Breast epithelium (tissue), 4 donors: ENCODE measurements around the gene CUBN. TPM values are rescaled to one million over a fixed set of nuclear protein-coding genes. Genes with fewer than 3 reads are reported as not detected.

ENCODE experiments used
- DNase-seq, 2 donors: peaks; one replicate each; pipeline ENCODE4 v3.0.0-alpha.2; 2019; ENCODE audit warnings: low spot score in 2 of 2
- H3K27ac ChIP-seq, 2 donors: fragments of 200-600 bp; sonication (generic) in 1 of 2; one replicate each; pipeline ENCODE4 v1.5.1; 2016 to 2019; ENCODE audit warnings: mild to moderate bottlenecking in 1 of 2
- H3K27me3 ChIP-seq, 2 donors: fragments of 200-600 bp; sonication (generic) in 1 of 2; one replicate each; pipeline versions ENCODE4 v1.5.1 to v1.6.0; 2017 to 2019; ENCODE audit warnings: control low read depth in 1 of 2, mild to moderate bottlenecking in 1 of 2
- H3K36me3 ChIP-seq: fragments of 200-600 bp; one replicate; pipeline ENCODE4 v1.5.1; 2019
- H3K4me1 ChIP-seq, 2 donors: fragments of 200-600 bp; sonication (generic); one replicate each; pipeline ENCODE4 v1.5.1; 2016 to 2019; ENCODE audit warnings: control low read depth in 1 of 2
- H3K4me3 ChIP-seq, 3 donors: fragments of 200-600 bp; sonication (generic); 1 replicate in 2 of 3; 2 replicates in 1 of 3; pipeline ENCODE4 v1.5.1; 2016 to 2019; ENCODE audit warnings: mild to moderate bottlenecking in 3 of 3, moderate library complexity in 2 of 3
- H3K9me3 ChIP-seq, 2 donors: fragments of 200-600 bp; sonication (generic) in 1 of 2; one replicate each; pipeline ENCODE4 v1.5.1; 2016 to 2019; ENCODE audit warnings: control low read depth in 1 of 2
- POLR2A ChIP-seq: fragments of 450-650 bp; IDR thresholded peaks from one replicate; pipeline ENCODE4 v1.6.1; 2016; ENCODE audit warnings: antibody characterized with exemption, mild to moderate bottlenecking, moderate library complexity
- POLR2AphosphoS5 ChIP-seq, 3 donors: sonication (generic); formaldehyde crosslinking; IDR thresholded peaks; one replicate each; pipeline ENCODE4 v1.6.1; 2017; ENCODE audit warnings: antibody characterized with exemption in 3 of 3
- intact Hi-C: fragments of 100-400 bp; cut with DNase I; formaldehyde crosslinking; loops from one replicate; pipeline ENCODE4 v1.15.1; 2023; ENCODE audit warnings: low total_unique reads
- total RNA-seq, 3 donors: library from RNA; depleted of rRNA; stranded (reverse); fragments of >200 nt; gene quantifications; one replicate each; pipeline ENCODE4 v1.1.0, GENCODE V29; 2016
- TF ChIP-seq, protein P1 (sequence below), 3 donors: fragments of 450-650 bp; IDR thresholded peaks; one replicate each; pipeline ENCODE4 v1.5.1; 2016 to 2017; ENCODE audit warnings: antibody characterized with exemption in 3 of 3, mild to moderate bottlenecking in 3 of 3, moderate library complexity in 3 of 3

CUBN gene
- total RNA-seq, 3 donors from 2014 or later, result 1.6 to 5.7 (median 5.0) TPM

DNA sequence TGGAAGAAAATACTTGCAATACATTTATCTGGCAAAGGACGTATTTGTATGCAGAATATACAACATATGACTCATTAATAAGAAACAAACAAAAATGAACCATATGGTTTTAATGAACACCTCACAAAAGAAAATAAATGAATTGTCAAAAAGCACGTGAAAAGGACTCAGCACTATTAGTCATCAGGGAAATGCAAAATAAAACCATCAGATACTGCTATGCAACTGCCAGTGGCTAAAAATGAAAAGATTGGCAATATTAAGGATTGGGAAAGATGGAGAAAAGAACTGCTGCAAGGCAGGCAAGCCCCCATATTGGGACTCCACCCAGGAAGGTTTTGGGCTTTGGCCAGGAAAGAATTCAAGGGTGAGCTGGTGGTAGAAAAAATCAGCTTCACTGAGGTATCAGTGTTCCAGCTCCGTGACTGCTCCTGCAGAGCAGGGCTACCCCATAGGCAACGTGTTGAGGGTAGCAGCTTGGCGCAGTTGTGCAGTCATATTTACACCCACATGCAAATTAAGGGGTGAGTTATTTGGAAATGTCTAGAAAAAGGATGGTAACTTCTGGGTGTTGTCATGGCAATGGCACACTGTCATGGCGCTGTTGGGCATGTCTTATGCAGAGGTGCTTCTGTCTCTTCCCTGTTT, 72.7 kb downstream of the CUBN start:
- H3K27me3 ChIP-seq, result no peaks in the 10 kb centered on the region
- intact Hi-C loops, result no loop called here
- no peaks in the 10 kb centered on the region for H3K36me3 ChIP-seq
- H3K9me3 ChIP-seq, result no peaks in the 10 kb centered on the region
- H3K27ac ChIP-seq, result no peak overlapping the region
- no peak overlapping the region for H3K4me3 ChIP-seq
- no peak for DNase-seq
- H3K4me1 ChIP-seq, result no peaks in the 10 kb centered on the region
- TF ChIP-seq POLR2AphosphoS5 (IDR thresholded peaks at IDR 0.05) (no peak), POLR2A (no peak)
- TF ChIP-seq, protein P1, sequence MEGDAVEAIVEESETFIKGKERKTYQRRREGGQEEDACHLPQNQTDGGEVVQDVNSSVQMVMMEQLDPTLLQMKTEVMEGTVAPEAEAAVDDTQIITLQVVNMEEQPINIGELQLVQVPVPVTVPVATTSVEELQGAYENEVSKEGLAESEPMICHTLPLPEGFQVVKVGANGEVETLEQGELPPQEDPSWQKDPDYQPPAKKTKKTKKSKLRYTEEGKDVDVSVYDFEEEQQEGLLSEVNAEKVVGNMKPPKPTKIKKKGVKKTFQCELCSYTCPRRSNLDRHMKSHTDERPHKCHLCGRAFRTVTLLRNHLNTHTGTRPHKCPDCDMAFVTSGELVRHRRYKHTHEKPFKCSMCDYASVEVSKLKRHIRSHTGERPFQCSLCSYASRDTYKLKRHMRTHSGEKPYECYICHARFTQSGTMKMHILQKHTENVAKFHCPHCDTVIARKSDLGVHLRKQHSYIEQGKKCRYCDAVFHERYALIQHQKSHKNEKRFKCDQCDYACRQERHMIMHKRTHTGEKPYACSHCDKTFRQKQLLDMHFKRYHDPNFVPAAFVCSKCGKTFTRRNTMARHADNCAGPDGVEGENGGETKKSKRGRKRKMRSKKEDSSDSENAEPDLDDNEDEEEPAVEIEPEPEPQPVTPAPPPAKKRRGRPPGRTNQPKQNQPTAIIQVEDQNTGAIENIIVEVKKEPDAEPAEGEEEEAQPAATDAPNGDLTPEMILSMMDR (IDR thresholded peaks at IDR 0.05), result no peak

DNA sequence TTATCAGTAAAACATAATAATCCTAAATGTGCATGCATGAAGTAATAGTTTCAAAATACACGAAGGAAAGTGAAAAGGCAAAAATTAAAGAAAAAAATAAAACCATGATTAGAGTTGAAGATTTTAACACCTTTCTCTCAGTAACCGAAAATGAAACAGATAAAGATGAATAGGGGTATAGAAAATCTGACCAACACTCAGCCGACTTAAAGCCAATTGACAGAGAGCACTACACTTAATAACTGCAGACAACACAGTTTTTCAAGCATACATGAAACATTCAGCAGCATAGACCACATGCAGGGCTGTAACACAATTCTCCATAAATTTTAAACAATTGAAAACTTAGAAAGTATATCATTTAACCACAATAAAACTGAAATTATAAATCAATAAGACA, 76.1 kb downstream of the CUBN start:
- Histone ChIP-seq H3K9me3 (no peaks in the 10 kb centered on the region), H3K4me1 (no peaks in the 10 kb centered on the region), H3K27me3 (no peaks in the 10 kb centered on the region), H3K27ac (no peak overlapping the region), H3K4me3 (no peak overlapping the region), H3K36me3 (no peaks in the 10 kb centered on the region)
- intact Hi-C loops, result no loop called here
- TF ChIP-seq POLR2A (no peak), POLR2AphosphoS5 (IDR thresholded peaks at IDR 0.05) (no peak)
- TF ChIP-seq, protein P1 (IDR thresholded peaks at IDR 0.05), result no peak
- no peak for DNase-seq

DNA sequence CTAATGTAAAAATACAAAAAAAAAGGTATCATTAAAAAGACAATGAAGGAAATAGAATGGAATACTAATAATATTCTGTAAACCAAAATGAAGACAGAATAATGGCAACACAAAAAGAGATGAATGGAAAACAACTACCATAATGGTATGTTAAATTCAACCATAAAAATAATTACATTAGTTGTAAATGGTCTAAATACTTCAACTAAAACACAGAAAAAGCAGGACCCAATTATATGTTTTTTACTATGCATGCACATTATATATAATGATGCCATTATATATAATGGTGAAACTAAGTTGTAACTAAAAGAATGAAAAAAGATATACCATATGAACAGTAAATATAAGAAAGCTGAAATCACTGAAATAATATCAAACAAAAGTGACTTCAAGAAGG, 76.5 kb downstream of the CUBN start:
- TF ChIP-seq POLR2AphosphoS5 (IDR thresholded peaks at IDR 0.05), result no peak
- no peak for TF ChIP-seq POLR2A
- TF ChIP-seq, protein P1 (IDR thresholded peaks at IDR 0.05), result no peak
- Histone ChIP-seq H3K9me3 (no peaks in the 10 kb centered on the region), H3K27ac (no peak overlapping the region), H3K27me3 (no peaks in the 10 kb centered on the region), H3K36me3 (no peaks in the 10 kb centered on the region), H3K4me1 (no peaks in the 10 kb centered on the region), H3K4me3 (no peak overlapping the region)
- DNase-seq, result no peak
- intact Hi-C loops, result no loop called here

DNA sequence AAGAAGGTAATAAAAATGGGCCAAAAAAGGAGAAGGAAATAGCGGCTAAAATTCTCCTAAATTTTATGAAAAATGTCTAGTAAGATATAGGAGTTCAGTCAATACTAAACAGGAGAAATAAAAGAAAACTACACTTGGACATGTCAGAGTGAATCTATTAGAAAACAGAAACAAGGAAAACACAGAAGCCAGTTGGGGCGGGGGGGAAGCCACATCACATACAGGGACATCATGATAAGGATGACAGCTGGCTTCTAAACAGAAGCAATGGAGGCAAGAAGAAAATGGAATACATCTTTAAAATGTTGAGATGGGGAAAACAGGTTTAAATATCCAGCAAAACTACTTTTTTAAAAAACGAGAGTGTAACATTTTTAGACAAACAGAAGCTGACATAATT, 77.8 kb downstream of the CUBN start:
- Histone ChIP-seq H3K27ac (no peak overlapping the region), H3K36me3 (no peaks in the 10 kb centered on the region), H3K27me3 (no peaks in the 10 kb centered on the region), H3K9me3 (no peaks in the 10 kb centered on the region), H3K4me3 (no peak overlapping the region), H3K4me1 (no peaks in the 10 kb centered on the region)
- TF ChIP-seq, protein P1 (IDR thresholded peaks at IDR 0.05), result no peak
- TF ChIP-seq POLR2A (no peak), POLR2AphosphoS5 (IDR thresholded peaks at IDR 0.05) (no peak)
- no peak for DNase-seq
- intact Hi-C loops, result no loop called here

DNA sequence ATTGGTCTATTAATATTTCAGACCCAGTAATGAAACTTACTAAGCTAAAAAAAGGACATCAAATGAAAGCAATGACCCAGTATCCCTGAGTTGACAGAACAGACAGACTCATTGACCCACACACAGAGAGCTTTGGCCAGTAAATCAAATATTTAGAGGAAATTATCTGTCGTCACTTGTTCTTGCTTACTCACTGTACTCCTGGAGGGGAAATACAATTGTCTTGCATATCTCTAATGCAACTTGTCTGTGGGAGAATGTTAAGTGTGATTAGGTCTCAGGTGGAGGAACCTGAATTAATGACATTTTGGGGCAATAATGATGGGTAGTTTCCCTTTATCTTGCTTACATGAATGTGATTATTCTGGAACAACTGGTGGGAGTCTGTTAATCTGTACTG, 80.4 kb downstream of the CUBN start:
- H3K36me3 ChIP-seq, result no peaks in the 10 kb centered on the region
- intact Hi-C loops, result no loop called here
- no peak overlapping the region for H3K27ac ChIP-seq
- H3K4me3 ChIP-seq, result no peak overlapping the region
- DNase-seq, result no peak
- no peaks in the 10 kb centered on the region for H3K4me1 ChIP-seq
- no peaks in the 10 kb centered on the region for H3K9me3 ChIP-seq
- no peaks in the 10 kb centered on the region for H3K27me3 ChIP-seq
- TF ChIP-seq POLR2A, result no peak
- TF ChIP-seq, protein P1 (IDR thresholded peaks at IDR 0.05), result no peak
- TF ChIP-seq POLR2AphosphoS5 (IDR thresholded peaks at IDR 0.05), result no peak
